Lower leg skin (tissue), 3 donors: ENCODE data around the gene CUL9.

Source experiments
- POLR2A ChIP-seq, 2 donors: fragments of 450-650 bp; IDR thresholded peaks; one replicate each; pipeline ENCODE4 v1.6.1; 2016 to 2017; ENCODE audit warnings: antibody characterized with exemption in 2 of 2, mild to moderate bottlenecking in 1 of 2, moderate library complexity in 1 of 2
- TF ChIP-seq, protein P1 (sequence below), 3 donors: fragments of 450-650 bp; IDR thresholded peaks; one replicate each; pipeline ENCODE4 v1.5.1; 2016; ENCODE audit warnings: antibody characterized with exemption in 3 of 3, mild to moderate bottlenecking in 3 of 3, moderate library complexity in 2 of 3

DNA sequence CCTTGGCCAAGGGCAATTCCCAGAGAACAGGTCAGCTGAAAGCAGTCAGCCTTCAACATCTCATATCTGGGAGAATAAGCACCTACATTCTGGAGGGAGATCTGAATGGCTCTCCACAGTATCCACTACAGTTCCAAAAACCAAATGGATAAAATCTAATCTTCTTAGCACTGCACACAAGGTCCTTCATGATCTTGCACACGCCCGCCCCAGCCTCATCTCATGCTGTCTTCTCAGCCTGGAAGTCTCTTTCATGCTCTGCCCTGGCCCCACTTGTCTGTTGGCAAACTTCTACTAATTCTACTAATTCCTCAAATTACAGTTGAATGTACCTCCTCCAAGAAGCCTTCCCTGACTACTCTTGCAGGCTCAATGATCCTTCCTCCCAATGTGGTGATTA lies 59.5 kb downstream of the CUL9 start:
- TF ChIP-seq, protein P1, sequence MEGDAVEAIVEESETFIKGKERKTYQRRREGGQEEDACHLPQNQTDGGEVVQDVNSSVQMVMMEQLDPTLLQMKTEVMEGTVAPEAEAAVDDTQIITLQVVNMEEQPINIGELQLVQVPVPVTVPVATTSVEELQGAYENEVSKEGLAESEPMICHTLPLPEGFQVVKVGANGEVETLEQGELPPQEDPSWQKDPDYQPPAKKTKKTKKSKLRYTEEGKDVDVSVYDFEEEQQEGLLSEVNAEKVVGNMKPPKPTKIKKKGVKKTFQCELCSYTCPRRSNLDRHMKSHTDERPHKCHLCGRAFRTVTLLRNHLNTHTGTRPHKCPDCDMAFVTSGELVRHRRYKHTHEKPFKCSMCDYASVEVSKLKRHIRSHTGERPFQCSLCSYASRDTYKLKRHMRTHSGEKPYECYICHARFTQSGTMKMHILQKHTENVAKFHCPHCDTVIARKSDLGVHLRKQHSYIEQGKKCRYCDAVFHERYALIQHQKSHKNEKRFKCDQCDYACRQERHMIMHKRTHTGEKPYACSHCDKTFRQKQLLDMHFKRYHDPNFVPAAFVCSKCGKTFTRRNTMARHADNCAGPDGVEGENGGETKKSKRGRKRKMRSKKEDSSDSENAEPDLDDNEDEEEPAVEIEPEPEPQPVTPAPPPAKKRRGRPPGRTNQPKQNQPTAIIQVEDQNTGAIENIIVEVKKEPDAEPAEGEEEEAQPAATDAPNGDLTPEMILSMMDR (IDR thresholded peaks at IDR 0.05), result no peak
- TF ChIP-seq POLR2A (IDR thresholded peaks at IDR 0.05), result no peak
